Epidermal melanocyte (primary cell): ENCODE measurements around the gene WHAMM.
"Not testable (repeated sequence)": the region's sequence is repeated elsewhere in the genome, so short reads cannot be mapped to it uniquely, and the experiment has no call there.

Source experiments
- DNase-seq: peaks from one replicate; pipeline ENCODE4 v3.0.0; 2011; ENCODE audit warnings: low spot score; ENCODE audit not compliant: insufficient read length

Gene WHAMM

GRCh38 chr15:82809308-82810060, at the start of gene WHAMM:
Gene WHAMM (plus strand): TSS chr15:82809628. CDS start chr15:82809727, 99 bp downstream.
- peak; percentile 94 for DNase-seq

- DNase-seq = no peak
Measured at GRCh38 chr15:82763361-82764116, 45.9 kb upstream of the WHAMM start.

- no peak for DNase-seq
Measured at GRCh38 chr15:82764117-82764490, 45.3 kb upstream of the WHAMM start.

- DNase-seq = no peak
Measured at GRCh38 chr15:82764740-82765139, 44.7 kb upstream of the WHAMM start.

- not testable (repeated sequence) for DNase-seq
Measured at GRCh38 chr15:82766201-82766600, 43.2 kb upstream of the WHAMM start.

- DNase-seq = no peak
Measured at GRCh38 chr15:82767163-82767829, 42.1 kb upstream of the WHAMM start.

GRCh38 chr15:82768414-82769054, 40.9 kb upstream of the WHAMM start:
- DNase-seq = no peak

GRCh38 chr15:82771789-82772607, 37.4 kb upstream of the WHAMM start:
- no peak for DNase-seq

GRCh38 chr15:82774496-82774895, 34.9 kb upstream of the WHAMM start:
- DNase-seq = no peak

- no peak for DNase-seq
Measured at GRCh38 chr15:82778755-82779154, 30.7 kb upstream of the WHAMM start.

GRCh38 chr15:82781349-82781748, 28.1 kb upstream of the WHAMM start:
- DNase-seq = no peak

- no peak for DNase-seq
Measured at GRCh38 chr15:82788496-82788895, 20.9 kb upstream of the WHAMM start.

GRCh38 chr15:82789491-82789890, 19.9 kb upstream of the WHAMM start:
- DNase-seq = no peak

- DNase-seq = no peak
Measured at GRCh38 chr15:82790321-82790720, 19.1 kb upstream of the WHAMM start.

- no peak for DNase-seq
Measured at GRCh38 chr15:82792068-82792467, 17.4 kb upstream of the WHAMM start.

GRCh38 chr15:82793737-82794136, 15.7 kb upstream of the WHAMM start:
- DNase-seq = no peak

- no peak for DNase-seq
Measured at GRCh38 chr15:82798104-82798503, 11.3 kb upstream of the WHAMM start.

GRCh38 chr15:82798531-82799166, 10.8 kb upstream of the WHAMM start:
- DNase-seq = no peak

- DNase-seq = no peak
Measured at GRCh38 chr15:82799183-82799841, 10.1 kb upstream of the WHAMM start.

GRCh38 chr15:82802497-82802896, 6.9 kb upstream of the WHAMM start:
- DNase-seq = no peak
